Urinary bladder (tissue), 4 donors: ENCODE results near the gene EPHA5. TPM values are rescaled to one million over a fixed set of nuclear protein-coding genes. Genes with fewer than 3 reads are reported as not detected.

ENCODE experiments used
- DNase-seq: peaks from one replicate; pipeline ENCODE4 v3.0.0-alpha.2; 2015; ENCODE audit errors: extremely low spot score
- H3K27ac ChIP-seq: one replicate; pipeline ENCODE4 v1.5.1; 2013; ENCODE audit warnings: low read depth, mild to moderate bottlenecking, moderate library complexity
- H3K36me3 ChIP-seq: one replicate; pipeline ENCODE4 v1.6.1; 2013; ENCODE audit warnings: mild to moderate bottlenecking, moderate library complexity; ENCODE audit not compliant: insufficient read depth
- H3K4me1 ChIP-seq: one replicate; pipeline ENCODE4 v1.6.1; 2013; ENCODE audit warnings: mild to moderate bottlenecking, moderate library complexity; ENCODE audit not compliant: insufficient read depth
- H3K4me3 ChIP-seq: one replicate; pipeline ENCODE4 v1.5.1; 2013; ENCODE audit warnings: low read depth, low read length
- WGBS: extraction: QIAGEN DNeasy Blood & Tissue Kit; methylation state at CpG from one replicate; pipeline ENCODE4 v1.1.7; 2013; 5-methylcytosine and 5-hydroxymethylcytosine counted together
- polyA plus RNA-seq: library from polyadenylated mRNA; stranded (reverse); fragments of 200-250 nt; gene quantifications from one replicate; pipeline ENCODE4 v1.2.3, GENCODE V29; 2013
- total RNA-seq: library from RNA; depleted of rRNA; stranded (reverse); fragments of >200 nt; gene quantifications from one replicate; pipeline ENCODE4 v1.2.3, GENCODE V29; 2014
- donor health status: healthy with polysubstance abuse.
- donor health status: healthy.

The EPHA5 gene
- total and polyA plus RNA-seq, 2 donors: 0.35 to 4.1 TPM

GRCh38 chr4:65592089-65592488 is 78.2 kb downstream of the EPHA5 start:
- no peak for DNase-seq
- Histone ChIP-seq H3K27ac (no peak overlapping the region), H3K36me3 (no peaks in the 10 kb centered on the region), H3K4me3 (no peak overlapping the region), H3K4me1 (no peaks in the 10 kb centered on the region)
- 60% methylated on average over 3 of the region's 3 CpGs for WGBS

DNA sequence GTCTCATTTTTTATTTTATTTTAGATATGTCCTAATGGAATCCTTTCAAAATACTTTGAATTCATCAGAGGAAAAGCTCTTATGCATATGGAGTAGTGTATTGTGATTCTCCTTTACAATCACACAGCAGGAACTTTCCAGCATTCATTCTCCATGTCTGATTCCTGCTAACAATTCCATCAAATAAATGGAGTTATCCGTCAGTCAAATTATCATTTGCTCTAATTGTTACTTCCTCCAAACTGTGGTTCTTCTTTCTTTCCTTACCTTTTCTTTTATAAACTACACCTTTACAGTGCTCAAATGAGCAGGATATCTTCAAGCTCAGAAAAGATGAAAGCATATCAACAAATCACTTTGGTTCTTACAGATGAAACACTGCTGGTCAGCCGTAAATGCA is 80.4 kb downstream of the EPHA5 start:
- 61% methylated on average over 2 of the region's 2 CpGs for WGBS
- Histone ChIP-seq H3K27ac (no peak overlapping the region), H3K36me3 (no peaks in the 10 kb centered on the region), H3K4me3 (no peak overlapping the region), H3K4me1 (no peaks in the 10 kb centered on the region)
- DNase-seq: no peak

DNA sequence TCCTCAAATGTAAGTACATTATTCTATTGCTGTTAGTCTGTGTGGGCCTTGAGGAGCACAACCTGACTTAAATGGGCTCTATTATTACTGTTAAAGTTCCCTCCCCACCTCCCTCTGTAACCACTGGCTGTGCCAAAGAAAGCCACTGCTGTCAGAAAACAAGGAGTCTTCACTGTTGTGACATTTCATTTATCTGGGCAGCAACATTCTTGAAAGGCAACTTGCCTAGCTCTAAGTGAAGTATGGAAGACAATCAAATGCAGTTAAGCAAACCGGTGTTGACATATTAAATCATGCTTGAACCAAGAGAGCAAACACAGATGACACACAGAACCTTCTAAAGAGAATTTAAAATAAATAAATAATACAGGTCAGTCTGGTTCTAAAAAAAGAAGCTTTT is 81.0 kb downstream of the EPHA5 start:
- no peak for DNase-seq
- H3K36me3 ChIP-seq: no peaks in the 10 kb centered on the region
- WGBS: 87% methylated on average over 1 of the region's 1 CpG
- no peak overlapping the region for H3K4me3 ChIP-seq
- no peak overlapping the region for H3K27ac ChIP-seq
- H3K4me1 ChIP-seq: no peaks in the 10 kb centered on the region

GRCh38 chr4:65580551-65580950 is 89.7 kb downstream of the EPHA5 start:
- no peaks in the 10 kb centered on the region for H3K4me1 ChIP-seq
- no peak overlapping the region for H3K4me3 ChIP-seq
- 92% methylated on average over 1 of the region's 1 CpG for WGBS
- H3K27ac ChIP-seq: no peak overlapping the region
- no peak for DNase-seq
- no peaks in the 10 kb centered on the region for H3K36me3 ChIP-seq

- Histone ChIP-seq H3K4me3 (no peak overlapping the region), H3K4me1 (no peaks in the 10 kb centered on the region), H3K36me3 (no peaks in the 10 kb centered on the region), H3K27ac (no peak overlapping the region)
- 86% methylated on average over 2 of the region's 2 CpGs for WGBS
- no peak for DNase-seq
These were observed 103.8 kb downstream of the EPHA5 start for GRCh38 chr4:65566473-65566872.

GRCh38 chr4:65561164-65561563 is 109.1 kb downstream of the EPHA5 start:
- Histone ChIP-seq H3K4me1 (no peaks in the 10 kb centered on the region), H3K27ac (no peak overlapping the region), H3K36me3 (no peaks in the 10 kb centered on the region), H3K4me3 (no peak overlapping the region)
- 44% methylated on average over 2 of the region's 2 CpGs for WGBS
- DNase-seq: no peak

DNA sequence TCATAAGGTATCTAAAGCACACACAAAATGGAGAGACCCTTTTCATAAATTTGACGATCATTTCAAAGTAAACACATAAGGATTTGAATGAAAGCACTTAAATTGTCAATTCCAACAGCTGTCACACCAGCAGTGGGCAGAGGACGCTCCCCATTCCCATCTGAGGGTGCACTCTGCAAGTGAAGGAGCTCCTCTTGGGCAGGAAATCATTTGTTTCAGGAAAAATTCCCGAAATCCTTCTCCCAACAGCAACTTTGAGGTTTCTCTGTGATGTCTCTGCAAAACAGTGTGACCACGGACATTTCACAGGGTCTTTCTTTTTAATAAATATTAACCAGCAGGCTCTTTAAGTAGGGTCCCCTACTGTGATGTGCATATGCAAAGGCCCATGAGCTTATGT is 111.0 kb downstream of the EPHA5 start:
- Histone ChIP-seq H3K36me3 (no peaks in the 10 kb centered on the region), H3K4me3 (no peak overlapping the region), H3K4me1 (no peaks in the 10 kb centered on the region), H3K27ac (no peak overlapping the region)
- no peak for DNase-seq
- 58% methylated on average over 4 of the region's 4 CpGs for WGBS

DNA sequence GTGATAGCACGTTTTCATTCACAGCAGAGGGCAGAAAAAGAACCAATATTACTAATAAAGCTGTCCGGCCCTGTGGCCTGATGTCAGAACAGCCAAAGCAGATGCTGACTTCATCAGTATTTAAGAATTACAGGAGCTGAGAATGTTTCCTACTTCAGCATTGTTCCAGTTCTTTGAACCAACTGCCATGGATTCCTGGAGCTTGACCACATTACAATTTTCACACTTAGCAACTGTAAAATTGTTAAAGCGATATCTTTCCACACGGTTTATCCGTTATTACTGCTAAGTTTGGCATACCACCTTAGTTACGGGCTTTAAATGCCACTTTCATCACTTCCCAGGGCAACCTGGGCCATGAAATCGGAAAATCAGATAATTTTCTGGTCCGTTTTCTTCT is 118.2 kb downstream of the EPHA5 start:
- DNase-seq: no peak
- Histone ChIP-seq H3K4me3 (no peak overlapping the region), H3K27ac (no peak overlapping the region), H3K4me1 (no peaks in the 10 kb centered on the region), H3K36me3 (no peaks in the 10 kb centered on the region)
- WGBS: 82% methylated on average over 8 of the region's 8 CpGs

DNA sequence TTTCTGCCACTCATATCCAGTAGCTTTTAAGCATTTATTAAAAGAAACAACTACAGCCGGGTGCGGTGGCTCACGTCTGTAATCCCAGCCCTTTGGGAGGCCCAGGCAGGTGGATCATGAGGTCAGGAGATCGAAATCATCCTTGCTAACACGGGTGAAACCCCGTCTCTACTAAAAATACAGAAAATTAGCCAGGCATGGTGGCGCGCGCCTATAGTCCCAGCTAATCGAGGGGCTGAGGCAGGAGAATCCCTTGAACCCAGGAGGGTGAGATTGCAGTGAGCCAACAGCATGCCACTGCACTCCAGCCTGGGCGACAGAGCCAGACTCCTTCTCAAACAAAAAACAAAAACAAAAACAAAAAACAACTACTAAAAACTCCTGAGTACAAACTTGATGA is 119.8 kb downstream of the EPHA5 start:
- no peak for DNase-seq
- WGBS: 90% methylated on average over 11 of the region's 11 CpGs

DNA sequence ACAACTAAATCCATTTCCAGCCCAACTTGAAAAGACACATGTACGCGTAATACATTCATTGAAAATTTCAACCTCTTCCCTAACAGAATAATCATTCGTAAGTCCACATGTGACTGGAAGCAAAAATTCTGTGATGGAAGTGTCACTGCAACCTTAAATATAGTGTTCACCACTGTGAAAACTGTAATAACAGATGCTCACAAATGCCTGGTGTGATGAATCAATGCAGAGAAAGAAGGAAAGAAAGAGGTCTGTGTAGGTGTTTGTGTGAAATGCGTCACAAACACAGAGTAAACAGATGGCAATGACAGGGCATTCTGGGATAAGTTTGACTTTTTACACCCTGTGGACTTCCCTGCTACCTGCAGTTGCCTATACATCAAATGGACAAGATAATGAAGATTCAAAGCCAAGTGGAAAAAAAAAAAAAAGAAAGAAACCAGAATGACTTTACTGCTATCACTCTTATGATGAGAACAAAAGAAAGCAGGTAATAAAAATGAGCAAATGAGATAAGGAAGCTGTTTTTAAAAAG is 123.3 kb downstream of the EPHA5 start:
- Histone ChIP-seq H3K36me3 (no peaks in the 10 kb centered on the region), H3K4me1 (no peaks in the 10 kb centered on the region), H3K27ac (no peak overlapping the region), H3K4me3 (no peak overlapping the region)
- WGBS: 91% methylated on average over 4 of the region's 4 CpGs
- DNase-seq: no peak

More for the DNA sequence above, 119.8 kb downstream of the EPHA5 start:
- Histone ChIP-seq H3K4me3 (no peak overlapping the region), H3K36me3 (no peaks in the 10 kb centered on the region), H3K27ac (no peak overlapping the region), H3K4me1 (no peaks in the 10 kb centered on the region)

DNA sequence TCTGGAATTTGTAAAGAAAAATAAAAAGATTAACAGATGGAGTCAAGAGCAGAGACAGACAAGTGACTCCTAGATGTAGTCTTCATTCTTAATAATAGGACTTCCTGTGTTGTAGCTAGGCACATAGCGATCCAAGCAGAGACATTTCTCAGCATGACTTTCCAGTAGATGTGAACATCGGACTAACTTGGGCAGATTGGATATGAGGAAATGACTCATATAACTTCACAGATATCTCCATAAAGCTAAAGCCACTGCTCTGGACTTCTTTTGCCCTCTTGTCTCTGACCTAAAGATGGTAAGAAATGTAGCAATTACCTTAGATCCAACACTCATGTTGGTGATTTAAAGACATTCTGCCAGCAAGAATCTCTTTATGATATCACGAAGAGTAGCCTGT is 131.7 kb downstream of the EPHA5 start:
- WGBS: 73% methylated on average over 3 of the region's 3 CpGs
- DNase-seq: no peak

GRCh38 chr4:65535113-65535512 is 135.2 kb downstream of the EPHA5 start:
- no peak for DNase-seq
- Histone ChIP-seq H3K36me3 (no peaks in the 10 kb centered on the region), H3K4me1 (no peaks in the 10 kb centered on the region), H3K4me3 (no peak overlapping the region), H3K27ac (no peak overlapping the region)
- 45% methylated on average over 3 of the region's 3 CpGs for WGBS

More for the DNA sequence above, 131.7 kb downstream of the EPHA5 start:
- no peaks in the 10 kb centered on the region for H3K36me3 ChIP-seq
- H3K4me1 ChIP-seq: no peaks in the 10 kb centered on the region
- no peak overlapping the region for H3K4me3 ChIP-seq
- H3K27ac ChIP-seq: no peak overlapping the region

DNA sequence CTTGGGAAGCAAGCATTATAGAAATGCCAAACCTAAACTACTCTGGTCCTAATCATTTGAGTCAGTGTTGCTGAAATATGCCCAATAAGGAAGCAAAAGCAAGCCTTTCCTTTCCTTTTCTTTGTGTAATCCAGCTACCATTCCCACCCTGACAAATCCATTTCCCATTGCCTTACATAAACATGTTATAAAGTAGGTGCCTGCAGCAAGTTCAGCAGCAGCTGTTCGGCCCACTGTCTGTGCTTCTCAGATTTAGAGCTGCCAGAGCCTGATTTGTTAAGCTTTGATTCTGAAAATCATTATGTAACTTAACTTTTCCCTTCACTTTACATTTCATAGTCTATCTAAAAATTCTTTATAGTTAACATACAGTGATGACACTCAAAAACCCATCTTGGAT is 148.6 kb downstream of the EPHA5 start:
- DNase-seq: no peak
- WGBS: 25% methylated on average over 1 of the region's 1 CpG
- no peak overlapping the region for H3K4me3 ChIP-seq
- H3K4me1 ChIP-seq: no peaks in the 10 kb centered on the region
- no peaks in the 10 kb centered on the region for H3K36me3 ChIP-seq
- no peak overlapping the region for H3K27ac ChIP-seq

DNA sequence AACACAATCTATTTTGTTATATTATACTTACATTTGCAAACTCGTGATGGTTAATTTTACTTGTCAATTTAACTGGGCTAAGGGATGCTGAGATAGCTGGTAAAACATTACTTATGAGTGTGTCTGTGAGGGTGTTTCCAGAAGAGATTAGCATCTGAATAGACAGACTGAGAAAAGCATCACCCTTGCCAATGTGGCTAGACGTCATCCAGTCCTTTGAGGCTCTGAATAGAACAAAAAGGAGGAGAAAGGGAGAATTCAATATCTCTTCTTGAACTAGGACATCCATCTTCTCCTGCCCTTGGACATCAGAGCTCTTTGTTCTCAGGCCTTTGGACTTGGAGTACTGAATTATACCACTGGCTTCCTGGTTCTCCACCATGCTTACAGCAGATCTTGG is 154.6 kb downstream of the EPHA5 start:
- Histone ChIP-seq H3K4me3 (no peak overlapping the region), H3K4me1 (no peaks in the 10 kb centered on the region), H3K27ac (no peak overlapping the region), H3K36me3 (no peaks in the 10 kb centered on the region)
- no peak for DNase-seq
- WGBS: 76% methylated on average over 2 of the region's 2 CpGs

DNA sequence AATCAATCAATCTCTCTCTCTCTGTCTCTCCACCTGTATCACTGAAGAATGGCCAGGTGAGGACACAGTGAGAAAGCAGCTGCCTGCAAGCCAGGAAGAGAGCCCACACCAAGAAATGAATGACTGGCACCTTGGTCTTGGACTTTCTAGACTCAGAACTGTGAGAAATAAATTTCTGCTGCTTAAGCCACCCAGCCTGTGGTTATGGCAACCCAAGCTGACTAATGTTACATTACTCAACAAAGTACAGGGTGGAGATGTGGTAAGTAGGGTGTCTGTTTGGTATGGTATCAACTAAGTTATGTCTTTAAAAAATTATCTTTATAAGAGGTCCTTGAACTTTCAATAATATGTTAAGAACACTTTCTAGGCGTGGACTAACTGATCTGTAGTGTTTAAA is 159.3 kb downstream of the EPHA5 start:
- 72% methylated on average over 1 of the region's 1 CpG for WGBS
- Histone ChIP-seq H3K4me1 (no peaks in the 10 kb centered on the region), H3K36me3 (no peaks in the 10 kb centered on the region), H3K4me3 (no peak overlapping the region), H3K27ac (no peak overlapping the region)
- no peak for DNase-seq
